Mammary epithelial cell (primary cell): Measurements from ENCODE around the gene ZNF451.

Source experiments
- EZH2 ChIP-seq: IDR thresholded peaks from 2 replicates; pipeline ENCODE4 v1.6.1; 2012; ENCODE audit warnings: low read length, inconsistent platforms, borderline replicate concordance
- TF ChIP-seq, protein P1 (sequence below), 2 donors: IDR thresholded peaks in 1 of 2; conservative IDR thresholded peaks in 1 of 2; 2 replicates each; pipeline ENCODE4 v1.5.1; 2011 to 2012; ENCODE audit warnings: inconsistent platforms in 2 of 2, low read length in 2 of 2, mild to moderate bottlenecking in 2 of 2, control low read depth in 1 of 2, low read depth in 1 of 2; ENCODE audit not compliant: insufficient read depth in 1 of 2; ENCODE audit errors: extremely low read depth in 1 of 2

DNA sequence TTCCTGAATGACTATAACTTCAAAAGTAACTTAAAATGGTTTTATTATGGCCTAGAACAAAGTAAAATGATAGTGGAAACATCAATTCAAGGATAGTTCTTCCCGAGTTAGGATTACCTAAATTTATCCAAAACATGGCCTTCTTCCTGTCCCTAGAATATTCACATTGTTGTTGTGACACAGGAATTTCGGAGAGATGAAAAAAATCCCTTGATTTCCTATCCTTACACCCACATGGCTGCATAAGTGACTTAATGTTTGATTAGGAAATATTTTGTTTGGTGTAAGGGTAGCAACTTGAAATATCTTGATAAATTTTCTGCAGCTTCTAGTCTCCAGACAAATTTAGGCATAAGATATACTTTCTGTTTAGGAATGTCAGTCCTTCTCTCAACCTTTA lies 27.8 kb downstream of the ZNF451 start:
- TF ChIP-seq EZH2, result no peak
- TF ChIP-seq, protein P1, sequence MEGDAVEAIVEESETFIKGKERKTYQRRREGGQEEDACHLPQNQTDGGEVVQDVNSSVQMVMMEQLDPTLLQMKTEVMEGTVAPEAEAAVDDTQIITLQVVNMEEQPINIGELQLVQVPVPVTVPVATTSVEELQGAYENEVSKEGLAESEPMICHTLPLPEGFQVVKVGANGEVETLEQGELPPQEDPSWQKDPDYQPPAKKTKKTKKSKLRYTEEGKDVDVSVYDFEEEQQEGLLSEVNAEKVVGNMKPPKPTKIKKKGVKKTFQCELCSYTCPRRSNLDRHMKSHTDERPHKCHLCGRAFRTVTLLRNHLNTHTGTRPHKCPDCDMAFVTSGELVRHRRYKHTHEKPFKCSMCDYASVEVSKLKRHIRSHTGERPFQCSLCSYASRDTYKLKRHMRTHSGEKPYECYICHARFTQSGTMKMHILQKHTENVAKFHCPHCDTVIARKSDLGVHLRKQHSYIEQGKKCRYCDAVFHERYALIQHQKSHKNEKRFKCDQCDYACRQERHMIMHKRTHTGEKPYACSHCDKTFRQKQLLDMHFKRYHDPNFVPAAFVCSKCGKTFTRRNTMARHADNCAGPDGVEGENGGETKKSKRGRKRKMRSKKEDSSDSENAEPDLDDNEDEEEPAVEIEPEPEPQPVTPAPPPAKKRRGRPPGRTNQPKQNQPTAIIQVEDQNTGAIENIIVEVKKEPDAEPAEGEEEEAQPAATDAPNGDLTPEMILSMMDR (conservative IDR thresholded peaks at IDR 0.05 in 1 of 2, IDR thresholded peaks at IDR 0.05 in 1 of 2; ENCODE audit: extremely low read depth in 1 of 2, insufficient read depth in 1 of 2, low read depth in 1 of 2, low read length in 2 of 2), result no peak
